PFSK-1 (cell line): Measurements from ENCODE around the gene RPL18A.

Experiments used
- FOXP2 ChIP-seq: optimal IDR thresholded peaks from 2 replicates; pipeline ENCODE3; 2011; ENCODE audit warnings: borderline replicate concordance, control low read depth, inconsistent platforms; ENCODE audit not compliant: insufficient read depth; ENCODE audit errors: extremely low read length, extremely low read depth
- POLR2AphosphoS5 ChIP-seq: IDR thresholded peaks from 2 replicates; pipeline ENCODE4 v1.6.1; 2012; ENCODE audit warnings: low read depth, mild to moderate bottlenecking, control low read depth, low read length, moderate library complexity
- REST ChIP-seq, 2 experiments: IDR thresholded peaks; 2 replicates each; pipeline versions ENCODE4 v1.6.1 to v1.8.0; 2011 to 2012; ENCODE audit warnings: low read depth in 2 of 2, low read length in 2 of 2, control low read depth in 1 of 2, inconsistent platforms in 1 of 2, mild to moderate bottlenecking in 1 of 2, moderate library complexity in 1 of 2; ENCODE audit not compliant: insufficient read depth in 1 of 2
- SIN3A ChIP-seq: IDR thresholded peaks from 2 replicates; pipeline ENCODE4 v1.6.1; 2012; ENCODE audit warnings: mild to moderate bottlenecking, low read length, moderate library complexity, borderline replicate concordance; ENCODE audit not compliant: insufficient read depth
- TAF1 ChIP-seq: IDR thresholded peaks from 2 replicates; pipeline ENCODE4 v1.6.1; 2012; ENCODE audit warnings: low read length, control low read depth, borderline replicate concordance; ENCODE audit not compliant: insufficient read depth

The RPL18A gene

GRCh38 chr19:17893766-17894165 is 34.1 kb downstream of the RPL18A start:
- TF ChIP-seq TAF1 (no peak), REST (IDR thresholded peaks at IDR 0.05; ENCODE audit: insufficient read depth in 1 of 2, low read depth in 2 of 2, low read length in 2 of 2) (no peak), POLR2AphosphoS5 (no peak), FOXP2 (no peak), SIN3A (no peak)

GRCh38 chr19:17902701-17903100 is 43.0 kb downstream of the RPL18A start:
- TF ChIP-seq SIN3A, result no peak
- no peak for TF ChIP-seq POLR2AphosphoS5
- TF ChIP-seq TAF1, result no peak
- no peak for TF ChIP-seq FOXP2
- no peak for TF ChIP-seq REST (IDR thresholded peaks at IDR 0.05; ENCODE audit: insufficient read depth in 1 of 2, low read depth in 2 of 2, low read length in 2 of 2)

GRCh38 chr19:17908244-17908643 is 48.5 kb downstream of the RPL18A start:
- no peak for TF ChIP-seq SIN3A
- no peak for TF ChIP-seq REST (IDR thresholded peaks at IDR 0.05; ENCODE audit: insufficient read depth in 1 of 2, low read depth in 2 of 2, low read length in 2 of 2)
- TF ChIP-seq FOXP2, result no peak
- TF ChIP-seq POLR2AphosphoS5, result no peak
- no peak for TF ChIP-seq TAF1

GRCh38 chr19:17909003-17909732 is 49.5 kb downstream of the RPL18A start:
- no peak for TF ChIP-seq SIN3A
- no peak for TF ChIP-seq REST (IDR thresholded peaks at IDR 0.05; ENCODE audit: insufficient read depth in 1 of 2, low read depth in 2 of 2, low read length in 2 of 2)
- TF ChIP-seq TAF1, result no peak
- TF ChIP-seq POLR2AphosphoS5, result no peak
- TF ChIP-seq FOXP2, result no peak
